ENCODE results near the gene CDH23. TPM values are rescaled to one million over a fixed set of nuclear protein-coding genes. Genes with fewer than 3 reads are reported as not detected.

CDH23 gene
- total and polyA plus RNA-seq, 2 donors (not counting 1 experiment from before 2014, with no cell fraction given) = 0.01 to 0.17 TPM

DNA sequence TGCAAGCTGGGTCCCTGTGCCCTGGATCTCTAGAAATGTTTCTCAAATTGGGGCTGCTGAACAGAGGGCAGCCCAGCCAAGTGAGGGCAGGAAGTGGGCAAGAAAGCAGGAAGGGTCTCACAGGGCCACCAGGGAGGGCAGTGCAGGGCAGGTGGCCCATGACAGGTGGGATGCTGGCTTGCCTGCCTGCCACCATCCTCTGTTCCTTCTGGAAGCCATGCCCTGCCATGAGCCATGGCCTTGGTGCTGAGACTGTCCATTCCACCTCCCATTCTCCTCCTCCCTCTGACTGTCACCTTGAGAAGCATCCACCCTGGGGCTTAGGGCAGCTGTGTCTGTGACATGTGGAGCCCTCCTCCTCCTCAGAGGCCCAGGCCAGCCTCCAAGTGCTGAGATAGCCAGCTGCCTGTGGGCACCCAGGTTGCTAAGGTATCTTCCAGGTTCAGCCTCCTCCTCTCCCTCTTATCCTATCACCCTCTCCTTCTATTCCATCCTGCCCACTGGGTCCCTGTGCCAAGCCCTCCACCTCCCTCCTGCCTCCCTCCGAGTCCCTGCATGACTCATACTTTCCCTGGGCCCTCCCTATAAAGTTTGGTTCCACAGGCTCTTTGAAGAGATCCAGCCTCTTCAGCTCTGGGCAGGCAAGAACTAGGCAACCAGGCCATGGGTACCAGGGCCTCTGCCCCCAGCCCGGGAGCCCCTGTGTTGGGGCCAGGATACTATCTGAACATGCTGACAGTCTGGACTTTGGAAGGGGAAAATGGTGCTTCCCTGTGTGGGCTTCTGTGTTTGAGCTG lies 375.3 kb downstream of the CDH23 start:
- peak overlapping the region in 3 of 4 experiments; percentile 53 to 80 (median 62) for H3K4me3 ChIP-seq (replicated peaks in 1 of 4; ENCODE audit: control extremely low read depth in 1 of 4, insufficient read depth in 1 of 4, low read depth in 3 of 4, low read length in 4 of 4)
- DNase-seq (ENCODE audit: low read depth in 2 of 2) = peak; percentile 64 to 82
- H3K36me3 ChIP-seq (ENCODE audit: control insufficient read depth, insufficient read depth, low read length) = peaks cover 1% of the 10 kb centered on the region
- peak overlapping the region; percentile 71 for H3K9ac ChIP-seq (ENCODE audit: insufficient read depth, low read length)
- no peaks in the 10 kb centered on the region for H3K9me3 ChIP-seq (ENCODE audit: control insufficient read depth, insufficient read depth, low read depth, low read length)
- H3K4me1 ChIP-seq (ENCODE audit: control insufficient read depth, extremely low read depth, insufficient read depth, low read length) = peaks cover 46% of the 10 kb centered on the region
- H4K20me1 ChIP-seq (ENCODE audit: control insufficient read depth, extremely low read depth, insufficient read depth, low read length) = no peaks in the 10 kb centered on the region
- peaks cover 2% of the 10 kb centered on the region for H3K79me2 ChIP-seq (ENCODE audit: control insufficient read depth, insufficient read depth, low read length)
- H3K27me3 ChIP-seq (ENCODE audit: control insufficient read depth, insufficient read depth, low read length) = peaks cover 4% of the 10 kb centered on the region
- H3K4me2 ChIP-seq (ENCODE audit: extremely low read depth, insufficient read depth, low read length) = peak overlapping the region; percentile 96
- TF ChIP-seq CTCF (conservative IDR thresholded peaks at IDR 0.05 in 1 of 2, IDR thresholded peaks at IDR 0.05 in 1 of 2; ENCODE audit: low read depth in 1 of 2, low read length in 2 of 2) (no peak), EZH2 (IDR thresholded peaks at IDR 0.05; ENCODE audit: low read length, missing control alignments) (no peak)
- peak overlapping the region; percentile 22 for H3K27ac ChIP-seq (ENCODE audit: insufficient read depth, low read length)
- no peak overlapping the region for H2AFZ ChIP-seq (ENCODE audit: low read length)

- H3K4me3 ChIP-seq (replicated peaks in 1 of 4; ENCODE audit: control extremely low read depth in 1 of 4, insufficient read depth in 1 of 4, low read depth in 3 of 4, low read length in 4 of 4) = peak overlapping the region; percentile 33 to 80 (median 58)
- no peaks in the 10 kb centered on the region for H4K20me1 ChIP-seq (ENCODE audit: control insufficient read depth, extremely low read depth, insufficient read depth, low read length)
- no peak for TF ChIP-seq CTCF (conservative IDR thresholded peaks at IDR 0.05 in 1 of 2, IDR thresholded peaks at IDR 0.05 in 1 of 2; ENCODE audit: low read depth in 1 of 2, low read length in 2 of 2)
- no peak for TF ChIP-seq EZH2 (IDR thresholded peaks at IDR 0.05; ENCODE audit: low read length, missing control alignments)
- H3K4me2 ChIP-seq (ENCODE audit: extremely low read depth, insufficient read depth, low read length) = peak overlapping the region; percentile 96
- peak overlapping the region; percentile 22 for H3K27ac ChIP-seq (ENCODE audit: insufficient read depth, low read length)
- H3K79me2 ChIP-seq (ENCODE audit: control insufficient read depth, insufficient read depth, low read length) = peaks cover 2% of the 10 kb centered on the region
- H3K9ac ChIP-seq (ENCODE audit: insufficient read depth, low read length) = peak overlapping the region; percentile 71
- H3K36me3 ChIP-seq (ENCODE audit: control insufficient read depth, insufficient read depth, low read length) = peaks cover 1% of the 10 kb centered on the region
- DNase-seq (ENCODE audit: low read depth in 2 of 2) = no peak
- peaks cover 40% of the 10 kb centered on the region for H3K4me1 ChIP-seq (ENCODE audit: control insufficient read depth, extremely low read depth, insufficient read depth, low read length)
- peaks cover 4% of the 10 kb centered on the region for H3K27me3 ChIP-seq (ENCODE audit: control insufficient read depth, insufficient read depth, low read length)
- no peaks in the 10 kb centered on the region for H3K9me3 ChIP-seq (ENCODE audit: control insufficient read depth, insufficient read depth, low read depth, low read length)
- no peak overlapping the region for H2AFZ ChIP-seq (ENCODE audit: low read length)
Measured at GRCh38 chr10:71772832-71773220, 376.1 kb downstream of the CDH23 start.

GRCh38 chr10:71773221-71773971 lies 376.7 kb downstream of the CDH23 start, which contains the start of gene VSIR:
TSS of gene VSIR (minus strand) at chr10:71773520. CDS start at chr10:71773439, 81 bp downstream.
- peaks cover 2% of the 10 kb centered on the region for H3K79me2 ChIP-seq (ENCODE audit: control insufficient read depth, insufficient read depth, low read length)
- peaks cover 1% of the 10 kb centered on the region for H3K36me3 ChIP-seq (ENCODE audit: control insufficient read depth, insufficient read depth, low read length)
- H2AFZ ChIP-seq (ENCODE audit: low read length) = peak within 1 kb of the TSS; percentile 83
- H3K9ac ChIP-seq (ENCODE audit: insufficient read depth, low read length) = peak within 1 kb of the TSS; percentile 71
- no peaks in the 10 kb centered on the region for H4K20me1 ChIP-seq (ENCODE audit: control insufficient read depth, extremely low read depth, insufficient read depth, low read length)
- peak within 1 kb of the TSS; percentile 53 to 80 (median 58) for H3K4me3 ChIP-seq (replicated peaks in 1 of 4; ENCODE audit: control extremely low read depth in 1 of 4, insufficient read depth in 1 of 4, low read depth in 3 of 4, low read length in 4 of 4)
- TF ChIP-seq CTCF (conservative IDR thresholded peaks at IDR 0.05 in 1 of 2, IDR thresholded peaks at IDR 0.05 in 1 of 2; ENCODE audit: low read depth in 1 of 2, low read length in 2 of 2) (peak; percentile 58 to 79), EZH2 (IDR thresholded peaks at IDR 0.05; ENCODE audit: low read length, missing control alignments) (no peak)
- peak within 1 kb of the TSS; percentile 22 for H3K27ac ChIP-seq (ENCODE audit: insufficient read depth, low read length)
- H3K4me2 ChIP-seq (ENCODE audit: extremely low read depth, insufficient read depth, low read length) = peak within 1 kb of the TSS; percentile 96
- H3K4me1 ChIP-seq (ENCODE audit: control insufficient read depth, extremely low read depth, insufficient read depth, low read length) = peaks cover 35% of the 10 kb centered on the region
- H3K27me3 ChIP-seq (ENCODE audit: control insufficient read depth, insufficient read depth, low read length) = peaks cover 4% of the 10 kb centered on the region
- H3K9me3 ChIP-seq (ENCODE audit: control insufficient read depth, insufficient read depth, low read depth, low read length) = no peaks in the 10 kb centered on the region
- DNase-seq (ENCODE audit: low read depth in 2 of 2) = peak; percentile 69 to 72

Data from fibroblast of lung (primary cell).